GM13976 (cell line): ENCODE measurements around the gene CIDEA.

Experiments used
- DNase-seq: peaks from one replicate; pipeline ENCODE4 v3.0.0; 2012; ENCODE audit warnings: low spot score
- CTCF ChIP-seq: IDR thresholded peaks from 2 replicates; pipeline ENCODE4 v1.5.1; 2012; ENCODE audit warnings: borderline replicate concordance, mild to moderate bottlenecking; ENCODE audit not compliant: insufficient read depth; ENCODE audit errors: extremely low read depth, missing control alignments, control extremely low read depth
- in situ Hi-C: fragments of 300-500 bp; cut with MboI; formaldehyde crosslinking; loops from one replicate; pipeline ENCODE4 v1.12.0; 2022; ENCODE audit warnings: low sequenced_read_pairs, mixed read lengths, inconsistent platforms; ENCODE audit not compliant: unreplicated experiment

CIDEA gene

DNA sequence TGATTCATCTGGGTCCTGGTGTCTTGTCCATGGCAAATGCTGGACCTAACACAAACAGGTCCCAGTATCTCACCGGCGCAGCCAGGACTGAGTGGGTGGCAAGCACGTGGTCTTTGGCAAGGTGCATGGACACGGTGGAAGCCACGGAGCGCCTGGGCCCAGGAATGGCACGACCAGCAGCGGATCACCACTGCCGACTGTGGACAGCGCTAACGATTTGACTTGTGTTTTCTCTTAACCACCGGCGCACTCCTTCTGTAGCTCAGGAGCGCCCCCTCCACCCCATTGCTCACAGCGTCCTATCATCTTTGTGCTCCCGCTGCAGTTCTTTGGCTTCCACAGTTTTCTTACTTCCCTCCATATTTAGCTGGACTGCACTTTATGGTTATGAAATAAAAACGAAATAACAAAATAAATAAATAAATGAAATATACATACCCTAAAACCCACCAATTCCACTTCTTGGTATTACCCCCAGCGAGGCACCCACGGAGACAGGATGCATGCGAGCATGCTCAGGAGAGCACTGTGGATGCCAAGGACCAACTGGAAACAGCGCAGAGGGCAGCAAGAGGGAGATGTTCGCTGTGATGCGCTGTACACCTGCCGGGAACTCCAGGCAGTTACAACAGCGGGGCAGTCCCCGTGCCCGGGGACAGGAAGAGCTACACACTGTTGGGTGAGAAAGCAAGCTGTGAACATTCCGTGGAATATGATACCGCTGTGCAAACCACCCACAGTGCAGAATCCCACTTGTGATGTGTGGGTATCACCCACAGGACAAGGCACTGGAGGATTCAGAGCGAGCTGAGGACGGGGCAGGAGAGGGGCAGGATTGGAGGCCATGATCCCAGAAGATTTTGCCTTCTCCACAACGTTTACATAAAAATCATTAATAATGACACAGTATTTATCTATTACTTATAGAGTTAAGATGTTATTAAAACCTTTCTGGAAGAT is 7.0 kb upstream of the CIDEA start:
- no peak for DNase-seq
- in situ Hi-C loops = loop anchor here (25.0 kb wide), 1 partner anchor 1635 kb away; no protein-coding TSS in a partner anchor
- TF ChIP-seq CTCF = no peak

GRCh38 chr18:12247946-12248345 is 6.2 kb upstream of the CIDEA start:
- DNase-seq = no peak
- in situ Hi-C loops = loop anchor here (25.0 kb wide), 1 partner anchor 1636 kb away; no protein-coding TSS in a partner anchor
- no peak for TF ChIP-seq CTCF

DNA sequence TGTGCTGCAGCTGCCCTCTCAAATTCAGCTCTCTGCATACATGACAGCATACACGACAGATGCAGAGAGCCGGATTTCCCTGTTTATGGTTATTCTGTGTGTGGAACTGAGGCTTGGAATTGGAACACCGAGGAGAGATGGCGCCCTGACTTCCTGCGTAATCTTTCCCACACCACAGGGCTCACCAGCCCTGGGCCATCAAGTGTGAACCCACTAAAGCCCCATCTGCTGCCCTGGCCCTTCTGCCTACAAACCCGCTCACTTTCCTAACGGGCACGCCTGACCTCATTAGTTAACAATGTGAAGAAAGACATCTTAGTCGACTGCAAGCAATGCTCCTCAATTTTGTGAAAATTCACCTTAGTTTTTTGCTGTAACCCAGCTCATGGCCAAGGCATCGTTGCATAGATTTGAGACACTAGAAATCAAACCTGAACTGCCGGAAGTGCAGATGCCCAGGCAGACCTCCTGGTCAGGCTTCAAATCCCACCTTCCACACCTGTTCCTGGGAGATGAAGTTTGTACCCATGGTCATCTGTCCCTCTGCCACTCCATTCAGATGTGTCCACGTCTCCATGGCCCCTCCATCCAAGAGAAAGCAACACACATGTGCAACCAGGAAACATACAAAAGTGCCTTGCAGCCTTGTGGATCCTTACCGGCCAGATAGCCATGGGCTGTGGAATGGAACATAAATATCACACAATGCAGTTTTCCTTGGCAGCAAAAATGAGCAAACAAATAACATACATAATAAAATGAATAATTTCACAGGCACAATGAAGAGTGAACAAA is 5.0 kb upstream of the CIDEA start:
- no peak for TF ChIP-seq CTCF
- no peak for DNase-seq
- in situ Hi-C loops = loop anchor here (25.0 kb wide), 1 partner anchor 1637 kb away; no protein-coding TSS in a partner anchor

DNA sequence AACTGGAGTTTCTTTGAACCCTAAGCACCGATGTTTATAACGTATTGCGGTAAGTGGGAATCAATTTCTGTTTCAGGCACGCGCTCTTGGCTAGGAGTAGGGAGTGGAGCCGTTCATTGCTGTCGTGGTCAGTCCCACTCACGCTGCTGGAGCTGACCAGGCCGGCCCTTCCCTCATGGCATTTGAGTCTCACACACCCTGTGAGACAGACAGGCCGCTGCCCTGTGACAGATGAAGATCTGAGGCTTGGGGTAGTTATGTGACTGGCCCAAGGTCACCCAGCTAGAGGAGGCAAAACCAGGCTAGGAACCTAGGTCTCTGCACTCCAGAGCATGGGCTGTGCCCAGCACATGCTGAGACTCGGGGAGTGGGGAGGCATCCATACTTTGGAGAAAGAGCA is 2.9 kb upstream of the CIDEA start:
- in situ Hi-C loops = no loop called here
- TF ChIP-seq CTCF = no peak
- DNase-seq = no peak

- in situ Hi-C loops = no loop called here
- no peak for TF ChIP-seq CTCF
- no peak for DNase-seq
Measured at GRCh38 chr18:12252061-12252460, 2.1 kb upstream of the CIDEA start.

GRCh38 chr18:12253027-12253426 is 1.1 kb upstream of the CIDEA start:
- in situ Hi-C loops = no loop called here
- no peak for TF ChIP-seq CTCF
- DNase-seq = no peak
